Epithelial cell of proximal tubule (primary cell): ENCODE measurements around the gene RAB22A. TPM values are rescaled to one million over a fixed set of nuclear protein-coding genes. Genes with fewer than 3 reads are reported as not detected.

Source experiments
- DNase-seq: peaks from one replicate; pipeline ENCODE4 v3.0.0-alpha.2; 2011; ENCODE audit warnings: low read depth
- H3K4me3 ChIP-seq: 2 replicates; pipeline ENCODE4 v1.5.1; 2011; ENCODE audit warnings: low read depth, mild to moderate bottlenecking, low read length
- CTCF ChIP-seq: conservative IDR thresholded peaks from 2 replicates; pipeline ENCODE4 v1.5.1; 2012; ENCODE audit warnings: low read depth, mild to moderate bottlenecking, low read length
- total RNA-seq: library from RNA; depleted of rRNA; stranded (reverse); fragments of >200 nt; gene quantifications from 2 replicates; pipeline ENCODE4 v1.2.3, GENCODE V29; 2015

Gene RAB22A
- total RNA-seq, 1 donor from 2014 or later = 10.6 TPM

GRCh38 chr20:58287638-58288037 is 21.9 kb upstream of the RAB22A start:
- no peak overlapping the region for H3K4me3 ChIP-seq
- no peak for DNase-seq
- no peak for TF ChIP-seq CTCF

GRCh38 chr20:58289143-58289542 is 20.4 kb upstream of the RAB22A start:
- no peak for DNase-seq
- TF ChIP-seq CTCF = no peak
- H3K4me3 ChIP-seq = no peak overlapping the region

GRCh38 chr20:58293453-58293852 is 16.1 kb upstream of the RAB22A start:
- TF ChIP-seq CTCF = no peak
- DNase-seq = no peak
- no peak overlapping the region for H3K4me3 ChIP-seq

GRCh38 chr20:58294497-58295455 is 14.7 kb upstream of the RAB22A start:
- no peak for TF ChIP-seq CTCF
- H3K4me3 ChIP-seq = no peak overlapping the region
- no peak for DNase-seq

GRCh38 chr20:58296051-58296837 is 13.3 kb upstream of the RAB22A start:
- DNase-seq = no peak

GRCh38 chr20:58297394-58297793 is 12.1 kb upstream of the RAB22A start:
- TF ChIP-seq CTCF = no peak

More at GRCh38 chr20:58296051-58296837, 13.3 kb upstream of the RAB22A start:
- TF ChIP-seq CTCF = no peak
- H3K4me3 ChIP-seq = no peak overlapping the region

More at GRCh38 chr20:58297394-58297793, 12.1 kb upstream of the RAB22A start:
- no peak for DNase-seq
- no peak overlapping the region for H3K4me3 ChIP-seq
